ENCODE data around the gene MEP1A. TPM values are rescaled to one million over a fixed set of nuclear protein-coding genes. Genes with fewer than 3 reads are reported as not detected.

Gene MEP1A
- total and polyA plus RNA-seq, 4 donors = 0.06 to 0.11 (median 0.08) TPM

DNA sequence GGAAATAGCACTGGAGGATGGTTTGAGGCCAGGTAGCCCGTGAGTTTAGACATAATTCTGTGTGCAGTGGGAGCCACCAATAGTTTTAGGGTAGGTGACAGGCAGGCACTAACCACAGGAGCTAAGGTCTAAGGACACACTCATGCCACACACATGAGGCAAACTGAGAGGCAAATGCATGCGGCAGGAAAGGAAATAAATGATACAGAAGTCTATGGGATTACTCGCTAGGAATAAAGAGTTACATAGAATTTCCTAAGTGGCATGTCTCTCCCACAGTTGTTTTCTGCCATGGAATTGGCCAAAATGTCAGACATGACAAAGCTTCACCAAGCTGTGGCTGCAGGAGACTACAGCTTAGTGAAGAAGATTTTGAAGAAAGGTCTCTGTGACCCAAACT is 41.5 kb upstream of the MEP1A start:
- no peak overlapping the region for H3K27ac ChIP-seq (ENCODE audit: low read depth in 1 of 2, low read length in 1 of 2)
- ATAC-seq (ENCODE audit: insufficient read depth, low FRiP score) (no peak), DNase-seq (no peak)
- no peak overlapping the region for H3K9ac ChIP-seq (ENCODE audit: insufficient read depth in 1 of 2, low read length in 2 of 2)
- no peaks in the 10 kb centered on the region for H3K36me3 ChIP-seq (ENCODE audit: control insufficient read depth in 4 of 4, insufficient read depth in 4 of 4, low read length in 4 of 4)
- no peaks in the 10 kb centered on the region for H3K27me3 ChIP-seq (ENCODE audit: control insufficient read depth in 3 of 3, insufficient read depth in 3 of 3, low read length in 2 of 3)
- H3K4me1 ChIP-seq (ENCODE audit: control insufficient read depth in 5 of 5, insufficient read depth in 5 of 5, low read length in 5 of 5) = no peaks in the 10 kb centered on the region
- WGBS, 2 donors = 59 to 90% methylated on average over 3 of the region's 3 CpGs
- H3K9me3 ChIP-seq (ENCODE audit: control insufficient read depth in 4 of 4, insufficient read depth in 3 of 4, low read length in 3 of 4) = no peaks in the 10 kb centered on the region
- TF ChIP-seq, protein P1, sequence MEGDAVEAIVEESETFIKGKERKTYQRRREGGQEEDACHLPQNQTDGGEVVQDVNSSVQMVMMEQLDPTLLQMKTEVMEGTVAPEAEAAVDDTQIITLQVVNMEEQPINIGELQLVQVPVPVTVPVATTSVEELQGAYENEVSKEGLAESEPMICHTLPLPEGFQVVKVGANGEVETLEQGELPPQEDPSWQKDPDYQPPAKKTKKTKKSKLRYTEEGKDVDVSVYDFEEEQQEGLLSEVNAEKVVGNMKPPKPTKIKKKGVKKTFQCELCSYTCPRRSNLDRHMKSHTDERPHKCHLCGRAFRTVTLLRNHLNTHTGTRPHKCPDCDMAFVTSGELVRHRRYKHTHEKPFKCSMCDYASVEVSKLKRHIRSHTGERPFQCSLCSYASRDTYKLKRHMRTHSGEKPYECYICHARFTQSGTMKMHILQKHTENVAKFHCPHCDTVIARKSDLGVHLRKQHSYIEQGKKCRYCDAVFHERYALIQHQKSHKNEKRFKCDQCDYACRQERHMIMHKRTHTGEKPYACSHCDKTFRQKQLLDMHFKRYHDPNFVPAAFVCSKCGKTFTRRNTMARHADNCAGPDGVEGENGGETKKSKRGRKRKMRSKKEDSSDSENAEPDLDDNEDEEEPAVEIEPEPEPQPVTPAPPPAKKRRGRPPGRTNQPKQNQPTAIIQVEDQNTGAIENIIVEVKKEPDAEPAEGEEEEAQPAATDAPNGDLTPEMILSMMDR (IDR thresholded peaks at IDR 0.05; ENCODE audit: control extremely low read depth, extremely low read depth) = no peak
- H3K4me3 ChIP-seq = no peak overlapping the region

DNA sequence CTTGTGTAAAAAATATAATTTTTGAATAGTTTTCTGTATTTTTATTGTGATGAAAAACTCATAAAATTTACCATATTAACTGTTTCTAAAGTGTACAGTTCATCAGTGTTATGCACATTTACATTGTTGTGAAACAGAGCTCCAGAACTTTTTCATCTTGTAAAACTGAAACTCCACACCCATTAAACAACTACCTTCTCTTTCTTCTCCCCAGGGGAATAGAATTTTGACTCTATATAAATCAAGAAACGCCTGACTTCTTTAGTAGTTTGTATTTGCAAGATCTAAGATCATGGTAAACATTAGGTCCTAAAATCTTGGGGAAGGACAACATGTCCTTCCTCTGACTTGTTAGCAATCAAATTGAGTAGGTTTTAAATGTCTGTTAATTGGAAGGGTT is 37.3 kb upstream of the MEP1A start:
- no peak for DNase-seq
- no peaks in the 10 kb centered on the region for H3K36me3 ChIP-seq (ENCODE audit: control insufficient read depth in 4 of 4, insufficient read depth in 4 of 4, low read length in 4 of 4)
- H3K4me1 ChIP-seq (ENCODE audit: control insufficient read depth in 5 of 5, insufficient read depth in 5 of 5, low read length in 5 of 5) = peaks cover 0 to 2% (median 0%) of the 10 kb centered on the region in 5 donors
- no peaks in the 10 kb centered on the region for H3K27me3 ChIP-seq (ENCODE audit: control insufficient read depth in 3 of 3, insufficient read depth in 3 of 3, low read length in 2 of 3)
- 46 to 55% methylated on average over 1 of the region's 1 CpG for WGBS, 2 donors
- no peak for ATAC-seq (ENCODE audit: insufficient read depth, low FRiP score)
- no peak overlapping the region for H3K4me3 ChIP-seq
- no peak overlapping the region for H3K9ac ChIP-seq (ENCODE audit: insufficient read depth in 1 of 2, low read length in 2 of 2)
- H3K9me3 ChIP-seq (ENCODE audit: control insufficient read depth in 4 of 4, insufficient read depth in 3 of 4, low read length in 3 of 4) = no peaks in the 10 kb centered on the region
- no peak overlapping the region for H3K27ac ChIP-seq (ENCODE audit: low read depth in 1 of 2, low read length in 1 of 2)
- TF ChIP-seq, protein P1 (IDR thresholded peaks at IDR 0.05; ENCODE audit: control extremely low read depth, extremely low read depth) = no peak

DNA sequence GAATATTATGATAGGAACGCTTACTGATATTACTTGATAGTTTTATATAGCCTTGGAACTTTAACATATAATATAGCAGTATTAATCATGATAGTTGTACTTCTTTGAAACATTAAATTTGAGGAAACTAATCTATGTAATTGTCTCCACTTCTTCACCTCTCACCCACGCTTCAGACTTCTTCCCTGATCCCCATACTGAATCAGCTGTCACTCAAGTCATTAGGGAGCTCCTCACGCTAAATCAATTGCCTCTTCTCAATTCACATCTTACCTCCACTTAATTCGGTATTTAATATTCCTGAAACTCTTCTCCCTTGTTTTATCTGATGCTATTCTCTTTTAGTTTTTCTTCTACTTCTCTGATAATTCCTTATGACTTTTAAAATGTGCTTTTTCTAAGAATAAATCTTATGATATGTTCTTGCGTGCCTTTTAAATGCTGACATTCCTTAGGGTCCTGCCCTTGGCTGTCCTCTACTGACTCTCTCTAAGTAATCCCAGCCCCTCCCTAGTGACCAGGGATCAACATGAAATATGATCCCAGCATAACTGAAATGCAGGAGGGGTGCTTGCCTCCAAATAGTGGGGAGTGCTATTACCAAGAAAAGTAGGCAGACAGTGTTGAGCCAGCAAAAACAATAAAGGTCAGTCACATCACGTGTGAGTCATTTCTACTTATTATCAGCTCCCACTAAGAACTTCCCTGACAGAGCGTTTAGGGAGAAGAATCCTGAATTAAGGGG is 36.5 kb upstream of the MEP1A start:
- DNase-seq (no peak), ATAC-seq (ENCODE audit: insufficient read depth, low FRiP score) (no peak)
- peaks cover 0 to 2% (median 0%) of the 10 kb centered on the region in 5 donors for H3K4me1 ChIP-seq (ENCODE audit: control insufficient read depth in 5 of 5, insufficient read depth in 5 of 5, low read length in 5 of 5)
- WGBS, 2 donors = 74 to 82% methylated on average over 7 of the region's 7 CpGs
- H3K27me3 ChIP-seq (ENCODE audit: control insufficient read depth in 3 of 3, insufficient read depth in 3 of 3, low read length in 2 of 3) = no peaks in the 10 kb centered on the region
- no peak overlapping the region for H3K27ac ChIP-seq (ENCODE audit: low read depth in 1 of 2, low read length in 1 of 2)
- no peak overlapping the region for H3K4me3 ChIP-seq
- no peak overlapping the region for H3K9ac ChIP-seq (ENCODE audit: insufficient read depth in 1 of 2, low read length in 2 of 2)
- H3K9me3 ChIP-seq (ENCODE audit: control insufficient read depth in 4 of 4, insufficient read depth in 3 of 4, low read length in 3 of 4) = no peaks in the 10 kb centered on the region
- H3K36me3 ChIP-seq (ENCODE audit: control insufficient read depth in 4 of 4, insufficient read depth in 4 of 4, low read length in 4 of 4) = no peaks in the 10 kb centered on the region
- TF ChIP-seq, protein P1 (IDR thresholded peaks at IDR 0.05; ENCODE audit: control extremely low read depth, extremely low read depth) = no peak

DNA sequence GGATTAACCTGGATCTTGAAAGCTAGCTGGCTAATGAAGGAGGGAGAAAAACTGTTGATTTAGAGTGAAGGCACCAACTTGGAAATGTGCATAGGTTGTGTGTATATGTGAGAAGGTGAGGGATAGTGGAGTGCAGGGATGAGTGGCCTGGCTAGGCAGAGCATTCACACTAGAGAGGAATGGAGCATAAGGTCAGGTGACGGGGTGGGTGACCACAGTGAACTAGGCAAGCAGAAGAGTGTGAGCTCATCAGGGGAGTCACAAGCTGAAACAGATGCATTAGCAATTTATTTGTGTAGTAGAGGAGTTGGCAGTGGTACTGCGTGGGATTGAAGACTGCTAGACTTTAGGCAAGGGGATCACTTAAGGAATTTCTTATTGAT is 36.0 kb upstream of the MEP1A start:
- Histone ChIP-seq H3K9ac (ENCODE audit: insufficient read depth in 1 of 2, low read length in 2 of 2) (no peak overlapping the region), H3K9me3 (ENCODE audit: control insufficient read depth in 4 of 4, insufficient read depth in 3 of 4, low read length in 3 of 4) (no peaks in the 10 kb centered on the region), H3K4me3 (no peak overlapping the region), H3K4me1 (ENCODE audit: control insufficient read depth in 5 of 5, insufficient read depth in 5 of 5, low read length in 5 of 5) (peaks cover 0 to 2% (median 0%) of the 10 kb centered on the region in 5 donors), H3K27ac (ENCODE audit: low read depth in 1 of 2, low read length in 1 of 2) (no peak overlapping the region), H3K27me3 (ENCODE audit: control insufficient read depth in 3 of 3, insufficient read depth in 3 of 3, low read length in 2 of 3) (no peaks in the 10 kb centered on the region), H3K36me3 (ENCODE audit: control insufficient read depth in 4 of 4, insufficient read depth in 4 of 4, low read length in 4 of 4) (no peaks in the 10 kb centered on the region)
- no peak for DNase-seq
- TF ChIP-seq, protein P1 (IDR thresholded peaks at IDR 0.05; ENCODE audit: control extremely low read depth, extremely low read depth) = no peak
- 83 to 85% methylated on average over 2 of the region's 2 CpGs for WGBS, 2 donors
- no peak for ATAC-seq (ENCODE audit: insufficient read depth, low FRiP score)
